ENCODE measurements around the gene SURF2.
"Not testable (repeated sequence)": the region's sequence is repeated elsewhere in the genome, so short reads cannot be mapped to it uniquely, and the experiment has no call there.

Gene SURF2

DNA sequence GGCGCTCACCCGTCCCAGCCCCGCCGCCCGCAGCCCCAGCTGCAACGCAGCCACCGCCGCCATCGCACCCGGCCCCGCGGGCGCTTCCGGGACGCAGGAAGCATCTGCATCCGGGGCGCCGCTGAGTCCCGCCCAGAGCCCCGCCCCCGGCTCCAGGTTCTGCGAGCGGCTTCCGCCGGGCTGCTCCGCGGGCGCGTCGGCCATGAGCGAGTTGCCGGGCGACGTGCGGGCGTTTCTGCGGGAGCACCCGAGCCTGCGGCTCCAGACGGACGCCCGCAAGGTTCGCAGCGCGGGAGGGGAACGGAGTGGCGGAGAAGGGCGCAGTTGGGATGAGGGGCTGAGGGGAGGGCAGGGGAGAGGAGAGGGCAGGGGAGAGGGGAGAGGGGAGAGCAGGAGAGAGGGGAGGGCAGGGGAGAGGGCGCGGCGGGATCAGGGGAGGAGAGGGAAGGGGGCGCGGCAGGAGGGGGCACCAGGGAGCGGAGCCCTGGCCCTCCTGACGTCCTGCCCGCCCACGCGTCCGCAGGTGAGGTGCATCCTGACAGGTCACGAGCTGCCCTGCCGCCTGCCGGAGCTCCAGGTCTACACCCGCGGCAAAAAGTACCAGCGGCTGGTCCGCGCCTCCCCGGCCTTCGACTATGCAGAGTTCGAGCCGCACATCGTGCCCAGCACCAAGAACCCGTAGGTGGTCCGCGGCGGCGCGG, at the start of gene SURF2, which contains the start of gene SURF1:
SURF2 (plus strand) TSS at position 160 of the 701 bp plus-strand sequence; CDS start at position 203, 43 bp downstream.
SURF1 (minus strand) TSS at position 97 of the 701 bp plus-strand sequence; CDS start at position 63, 34 bp downstream.
- DNase-seq, result peak; percentile 16

DNA sequence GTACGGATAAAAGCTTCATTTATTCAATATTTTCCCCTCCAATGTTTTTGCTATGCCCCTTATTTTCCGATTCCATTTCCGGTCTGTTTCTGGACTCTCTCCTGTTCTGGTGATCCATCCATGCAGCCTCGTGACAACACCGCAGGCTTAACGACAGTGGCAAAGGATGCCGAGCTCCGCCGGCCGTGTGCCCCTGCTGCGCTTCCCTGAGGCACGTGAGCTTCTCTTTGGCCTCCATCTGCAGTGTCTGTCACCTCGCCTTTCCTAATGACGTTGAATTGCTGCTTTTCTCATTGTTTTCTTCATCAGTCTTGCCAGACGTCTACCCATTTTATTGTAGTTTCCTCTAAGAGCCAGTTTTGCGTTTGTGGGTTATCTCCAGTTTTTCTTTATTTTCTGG, 49.0 kb upstream of the SURF2 start:
- no peak for DNase-seq

DNA sequence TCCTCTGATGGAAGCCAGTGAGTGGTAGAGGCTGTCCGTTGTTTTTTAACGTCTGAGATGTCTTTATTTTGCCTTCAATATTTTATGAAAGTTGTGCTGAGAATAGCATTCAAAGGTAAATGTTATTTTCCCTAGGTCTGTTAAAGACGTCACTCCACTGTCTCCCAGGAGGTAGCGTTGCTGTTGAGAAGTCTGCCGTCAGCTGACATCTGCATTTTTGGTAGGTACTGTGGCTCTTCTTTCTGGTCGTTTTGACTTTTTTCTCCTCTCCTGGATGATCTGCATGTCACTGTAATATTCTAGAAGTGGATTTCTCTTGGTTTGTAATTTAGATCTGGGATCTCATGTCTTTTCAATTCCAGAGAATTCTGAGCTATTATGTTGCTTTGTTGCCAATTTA, 46.7 kb upstream of the SURF2 start:
- DNase-seq, result no peak

DNA sequence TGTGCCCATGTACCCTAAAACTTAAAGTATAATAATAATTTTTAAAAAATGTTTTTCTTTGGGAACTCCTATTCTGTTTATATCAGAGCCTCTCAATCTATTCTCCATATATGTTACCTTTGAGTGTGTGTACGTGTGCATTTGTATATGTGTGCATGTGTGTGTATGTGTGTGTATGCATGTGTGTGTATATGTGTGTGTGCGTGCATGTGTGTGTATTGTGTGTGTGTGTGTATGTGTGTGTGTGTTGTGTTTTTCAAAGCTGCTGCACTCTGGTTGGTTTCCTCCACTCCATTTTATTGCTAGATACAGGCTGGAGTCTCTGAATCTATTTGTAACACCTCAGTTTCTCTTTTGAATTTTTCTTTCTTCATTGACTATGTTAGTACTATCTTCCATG, 40.4 kb upstream of the SURF2 start:
- DNase-seq, result no peak

DNA sequence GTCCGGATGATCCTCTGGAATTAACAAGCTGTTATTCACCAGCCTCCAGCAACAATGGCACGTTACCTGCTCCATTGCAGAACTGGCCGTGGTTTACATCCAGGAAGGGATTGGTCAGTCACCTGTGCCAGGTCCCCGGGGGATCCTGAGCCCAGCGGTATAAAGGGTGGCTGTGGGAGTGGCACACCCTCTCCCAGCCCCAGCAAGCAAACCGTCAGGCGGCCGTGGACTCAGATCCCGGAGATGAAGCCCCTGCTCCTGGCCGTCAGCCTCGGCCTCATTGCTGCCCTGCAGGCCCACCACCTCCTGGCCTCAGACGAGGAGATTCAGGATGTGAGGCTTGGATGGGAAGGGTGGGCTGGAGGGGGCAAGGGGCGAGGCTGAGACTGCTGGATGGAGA, 38.8 kb upstream of the SURF2 start:
- not testable (repeated sequence) for DNase-seq

DNA sequence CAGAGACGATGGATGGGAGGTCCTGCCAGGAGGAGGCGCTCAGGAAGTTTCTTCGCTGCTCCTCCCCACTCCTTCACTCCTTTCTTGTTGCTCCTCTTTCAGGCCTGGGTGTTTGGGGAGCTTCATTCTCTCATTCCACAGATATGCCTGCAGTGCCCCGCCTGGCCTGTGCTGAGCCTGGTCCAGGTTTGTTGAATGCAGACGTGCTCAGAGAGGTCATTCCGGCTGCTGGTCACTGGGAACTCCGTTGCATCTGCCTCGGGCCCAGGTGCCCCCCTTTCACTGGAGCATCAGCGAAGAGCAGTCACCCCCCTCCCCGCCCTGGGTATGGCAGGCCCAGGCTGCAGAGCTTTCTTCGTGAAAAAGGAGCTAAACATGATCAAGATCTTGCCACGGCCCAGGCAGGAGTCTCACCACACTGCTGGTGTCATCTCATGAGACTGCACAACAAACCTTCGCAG, 35.9 kb upstream of the SURF2 start:
- no peak for DNase-seq

DNA sequence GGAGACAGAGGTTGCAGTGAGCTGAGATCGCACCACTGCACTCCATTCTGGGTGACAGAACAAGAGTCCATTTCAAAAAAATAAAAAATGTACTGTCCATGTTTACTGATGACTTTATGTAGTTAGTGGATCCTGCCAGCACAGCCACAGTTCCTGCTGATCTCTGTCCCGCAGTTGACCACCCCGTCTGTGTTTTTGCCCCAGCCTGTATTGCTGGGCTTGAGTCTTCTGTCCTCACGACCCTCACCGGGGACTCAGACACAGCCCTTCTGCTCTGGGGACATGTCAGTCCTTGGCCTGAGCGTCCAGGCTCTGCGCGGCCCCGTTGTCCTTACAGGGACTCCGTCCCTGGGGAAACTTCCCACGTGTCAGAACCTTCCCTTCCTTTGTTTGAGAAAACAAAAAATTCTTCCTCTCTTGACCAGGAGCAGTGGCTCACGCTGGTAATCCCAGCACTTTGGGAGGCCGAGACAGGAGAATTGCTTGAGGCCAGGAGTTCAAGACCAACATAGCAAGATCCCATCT, 34.9 kb upstream of the SURF2 start:
- no peak for DNase-seq

DNA sequence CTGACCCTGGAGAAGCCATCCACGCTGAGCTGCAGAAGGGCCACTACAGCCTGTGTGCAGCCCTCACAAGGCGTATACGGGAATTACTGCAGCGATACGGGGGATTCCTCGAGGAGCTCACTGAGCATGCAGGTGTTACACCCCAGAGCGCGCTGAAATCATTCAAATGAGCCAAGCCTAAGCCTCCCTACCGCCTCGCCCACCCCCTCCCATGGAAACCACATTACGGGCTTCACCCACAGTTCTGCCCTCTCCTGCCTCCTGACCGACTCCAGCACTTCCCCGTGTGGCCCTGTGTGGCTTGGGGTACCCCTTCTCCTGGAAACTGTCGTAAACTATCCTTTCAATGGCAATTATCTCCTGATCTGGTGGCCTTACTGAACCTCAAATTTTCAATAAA, 33.6 kb upstream of the SURF2 start:
- DNase-seq, result no peak

DNA sequence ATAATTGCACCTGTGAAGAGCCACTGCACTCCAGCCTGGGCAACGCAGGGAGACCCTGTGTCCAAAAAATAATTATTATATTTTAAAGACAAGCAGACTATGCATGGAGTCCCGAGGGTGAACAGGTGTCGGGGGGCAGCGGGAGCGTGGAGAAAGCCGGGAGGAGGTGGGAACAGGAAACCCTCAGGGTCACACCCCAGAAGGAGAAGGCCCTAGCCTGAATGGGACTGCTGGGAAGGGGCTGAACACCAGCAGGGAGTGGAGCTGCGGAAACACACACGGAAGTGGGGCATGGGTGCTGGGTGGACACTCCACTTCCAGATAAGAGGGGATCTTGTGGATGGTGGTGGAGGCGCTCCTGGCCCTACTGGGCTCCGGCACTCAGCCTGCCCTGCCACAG, 33.1 kb upstream of the SURF2 start:
- DNase-seq, result no peak

DNA sequence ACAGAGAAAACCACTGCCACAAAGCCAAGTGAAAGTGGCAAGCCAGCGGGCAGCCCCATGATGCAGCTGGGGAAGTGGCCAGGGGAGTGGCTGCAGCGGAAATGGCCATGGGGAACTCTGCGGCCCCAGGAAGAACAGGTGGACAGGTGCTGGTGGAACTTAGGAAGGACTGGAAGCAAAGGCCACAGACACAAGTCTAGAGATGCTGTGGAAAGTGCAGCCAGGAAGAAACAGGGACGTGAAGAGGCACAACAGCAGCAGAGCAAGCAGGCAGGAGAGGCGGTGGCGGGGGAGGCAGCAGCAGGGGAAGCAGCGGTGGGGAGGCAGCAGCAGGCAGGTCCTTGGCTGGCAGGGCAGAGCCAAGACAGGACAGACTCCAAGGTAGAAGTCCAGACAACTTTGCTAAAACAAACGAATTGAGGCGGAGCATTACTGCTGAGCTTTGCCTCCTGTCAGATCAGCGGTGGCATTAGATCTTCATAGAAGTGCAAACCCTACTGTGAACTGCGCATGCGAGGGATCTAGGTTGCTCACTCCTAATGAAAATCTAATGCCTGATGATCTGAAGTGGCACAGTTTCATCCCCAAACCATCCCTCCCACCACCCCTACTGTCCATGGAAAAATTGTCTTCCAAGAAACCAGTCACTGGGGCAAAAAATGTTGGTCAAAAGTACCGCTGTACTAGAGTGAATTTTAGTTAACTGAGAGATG, 32.2 kb upstream of the SURF2 start:
- no peak for DNase-seq

DNA sequence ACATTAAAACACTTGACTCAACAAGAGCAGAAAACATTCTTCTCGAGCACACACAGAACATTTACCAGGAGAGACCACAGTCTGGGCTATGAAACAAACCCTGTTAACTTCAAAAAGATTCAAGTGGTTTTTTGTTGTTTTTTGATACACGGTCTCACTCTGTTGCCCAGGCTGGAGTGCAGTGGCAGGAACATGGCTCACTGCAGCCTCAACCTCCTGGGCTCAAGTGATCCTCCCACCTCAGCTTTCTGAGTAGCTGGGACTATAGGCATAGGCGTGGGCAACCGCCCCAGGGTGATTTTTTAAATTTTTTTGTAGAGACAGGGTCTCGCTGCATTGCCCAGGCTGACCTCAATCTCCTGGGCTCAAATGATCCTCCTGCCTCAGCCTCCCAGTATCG, 29.3 kb upstream of the SURF2 start:
- not testable (repeated sequence) for DNase-seq

DNA sequence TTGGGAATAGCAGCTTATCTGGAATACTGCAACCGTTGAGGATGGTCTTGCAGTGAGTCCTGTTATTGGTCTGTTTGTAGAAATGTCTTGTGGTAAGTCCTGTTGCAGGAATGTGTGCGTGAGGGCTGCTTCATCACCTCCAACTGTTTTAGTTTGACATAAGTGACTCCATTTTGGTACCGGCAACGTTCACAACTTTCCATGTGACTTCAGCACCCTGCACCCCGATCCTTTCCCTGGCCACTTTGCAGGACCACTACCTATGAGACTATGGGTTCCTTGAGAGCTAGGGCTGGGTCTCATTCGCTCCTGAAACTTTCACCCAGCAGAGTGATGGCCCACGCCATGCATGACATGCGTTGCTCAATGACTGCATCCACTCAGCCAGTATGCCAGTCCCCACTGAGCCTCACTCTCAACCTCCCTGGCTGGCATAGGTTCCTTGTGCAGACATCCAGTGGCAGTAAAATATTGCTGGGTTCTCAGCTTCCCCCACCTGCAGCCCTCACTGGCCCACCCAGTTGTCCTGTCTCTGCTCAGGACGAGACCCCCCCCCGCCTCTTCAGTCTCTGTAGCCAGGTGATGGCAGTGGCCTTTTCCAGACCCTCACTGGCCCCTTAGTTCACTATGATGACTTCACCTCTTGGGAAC, 28.4 kb upstream of the SURF2 start:
- DNase-seq, result no peak

DNA sequence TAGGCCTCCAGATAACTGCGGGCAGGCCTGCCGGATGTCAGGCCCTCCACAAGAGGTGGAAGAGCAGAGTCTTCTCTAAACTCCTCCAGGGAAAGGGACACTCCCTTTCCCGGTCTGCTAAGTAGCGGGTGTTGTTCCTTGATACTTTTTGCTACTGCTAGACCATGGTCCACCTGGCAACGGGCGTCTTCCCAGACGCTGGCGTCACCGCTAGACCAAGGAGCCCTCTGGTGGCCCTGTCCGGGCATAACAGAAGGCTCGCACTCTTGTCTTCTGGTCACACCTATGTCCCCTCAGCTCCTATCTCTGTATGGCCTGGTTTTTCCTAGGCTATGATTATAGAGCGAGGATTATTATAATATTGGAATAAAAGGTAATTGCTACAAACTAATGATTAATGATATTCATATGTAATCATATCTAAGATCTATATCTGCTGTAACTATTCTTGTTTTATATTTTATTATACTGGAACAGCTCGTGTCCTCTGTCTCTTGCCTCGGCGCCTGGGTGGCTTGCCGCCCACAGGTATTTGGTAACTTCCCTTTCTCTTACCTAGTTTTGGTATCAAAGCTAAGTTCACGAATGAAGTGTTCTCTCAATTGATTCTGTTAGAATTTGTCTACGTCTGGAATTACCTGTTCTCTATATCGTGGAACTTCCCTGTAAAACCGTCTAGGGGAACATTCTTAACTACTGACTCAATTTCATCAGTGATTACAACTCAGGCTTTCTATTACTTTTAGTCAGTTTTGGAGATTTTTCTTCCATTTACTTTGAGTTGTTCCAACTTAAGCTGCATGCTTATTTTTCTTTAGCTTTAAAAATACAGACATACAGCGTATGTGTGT, 26.8 kb upstream of the SURF2 start:
- DNase-seq, result not testable (repeated sequence)

DNA sequence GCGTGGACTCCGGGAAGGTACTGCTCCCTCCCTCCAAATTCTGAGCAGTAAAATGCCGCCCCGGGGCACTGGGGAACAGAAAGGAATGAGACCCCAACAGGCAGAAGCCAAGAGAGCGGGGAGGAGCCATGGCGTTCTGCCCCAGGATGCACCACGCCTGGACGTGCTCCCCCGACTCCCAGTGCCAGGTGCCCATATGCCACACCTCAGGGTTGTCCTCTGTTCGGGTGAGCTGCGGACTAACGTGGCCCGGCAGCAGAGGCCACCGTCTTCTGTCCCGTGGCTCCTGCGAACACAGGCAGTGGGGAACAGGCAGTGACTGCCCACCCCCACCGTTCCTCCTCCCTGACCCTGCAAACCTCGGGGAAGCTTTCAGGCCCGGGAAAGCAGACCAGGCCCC, 25.1 kb upstream of the SURF2 start:
- DNase-seq, result no peak

DNA sequence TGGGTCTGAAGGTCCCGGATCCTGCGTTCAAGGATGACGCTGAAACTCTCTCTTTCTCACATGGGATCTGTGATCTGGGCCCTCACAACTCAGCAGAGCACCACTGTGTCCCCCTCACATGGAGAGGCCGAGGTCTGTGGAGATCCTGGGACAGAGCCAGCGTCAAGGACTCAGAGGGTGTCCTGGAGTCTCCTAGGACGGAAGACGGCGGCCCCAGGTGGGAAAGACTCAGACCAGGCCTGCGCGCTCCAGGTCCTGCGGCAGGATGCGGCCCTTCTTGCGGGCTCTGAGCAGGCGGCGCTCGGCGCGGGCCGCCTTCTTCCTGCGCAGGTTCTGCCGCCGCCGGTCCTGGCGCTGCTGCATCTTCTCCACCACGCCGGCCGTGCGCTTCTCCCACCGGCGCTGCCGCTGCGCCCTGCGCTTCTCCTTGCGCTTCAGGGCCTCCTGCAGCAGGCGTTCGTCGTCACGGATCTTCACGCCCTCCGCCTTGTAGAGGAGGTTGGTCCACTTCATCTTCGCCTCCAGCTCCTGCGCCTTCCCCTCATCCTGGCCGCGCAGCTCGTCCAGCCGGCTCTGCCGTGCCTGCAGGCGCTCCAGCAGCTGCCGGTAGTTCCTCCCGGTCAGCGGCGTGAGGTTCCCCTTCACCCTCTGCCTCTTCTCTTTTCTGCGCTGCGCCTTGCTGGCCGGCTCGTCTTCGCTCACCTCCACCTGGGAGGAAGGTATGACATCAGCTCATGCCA, 24.5 kb upstream of the SURF2 start:
- DNase-seq, result no peak

DNA sequence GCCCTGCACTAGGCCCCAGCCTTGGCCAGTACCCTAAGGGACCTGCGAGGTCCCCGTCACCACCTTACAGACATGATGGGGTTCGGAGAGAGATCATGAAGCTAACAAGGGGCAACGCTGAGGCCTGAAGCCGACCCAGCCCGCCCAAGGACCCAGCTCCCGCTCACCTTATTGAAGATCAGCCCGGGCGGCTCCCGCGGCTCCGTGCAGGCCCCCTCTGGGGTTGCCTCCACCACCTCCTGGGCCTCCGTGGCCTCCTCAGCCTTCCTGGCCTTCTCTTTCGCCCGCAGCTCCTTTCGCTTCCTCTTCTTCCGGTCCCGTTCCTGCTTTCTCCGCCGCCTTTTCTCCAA, 24.0 kb upstream of the SURF2 start:
- DNase-seq, result no peak

DNA sequence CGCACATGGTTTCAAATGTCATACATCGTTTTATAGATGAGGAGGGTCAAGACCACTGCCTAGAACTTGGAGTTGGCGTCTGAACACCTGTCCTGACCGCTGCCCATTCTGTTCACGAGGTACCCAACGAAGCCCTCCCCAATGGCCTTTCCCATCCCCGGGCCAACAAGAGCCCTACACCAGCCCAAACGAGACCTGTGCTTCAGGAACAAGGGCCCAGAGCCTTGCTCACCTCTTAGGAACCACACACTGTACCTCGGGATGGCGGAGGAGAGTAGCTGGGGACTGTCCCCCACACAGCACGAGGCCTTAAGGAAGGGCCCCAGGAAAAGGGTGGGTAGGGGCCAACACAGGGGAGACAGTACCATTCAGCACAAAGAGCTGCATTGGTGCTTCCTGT, 23.3 kb upstream of the SURF2 start:
- no peak for DNase-seq

DNA sequence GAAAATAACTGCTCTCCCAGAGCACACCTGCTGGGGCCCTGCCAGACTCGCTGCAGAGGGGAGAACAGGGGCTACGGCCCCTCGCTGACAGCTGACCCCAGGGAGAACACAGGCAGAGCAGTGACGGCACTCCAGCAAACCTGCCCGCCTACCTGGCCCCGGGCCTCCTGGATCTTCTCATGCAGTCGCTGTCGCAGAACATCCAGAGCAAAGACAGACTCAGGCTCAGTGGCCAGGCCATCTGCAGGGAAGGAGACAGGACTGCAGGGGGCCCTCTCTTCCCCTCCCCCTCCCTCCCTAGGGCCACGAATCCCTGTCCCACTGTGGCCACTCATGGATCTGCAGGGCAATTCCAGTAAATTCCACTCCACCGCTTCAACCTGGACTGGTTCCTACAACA, 22.8 kb upstream of the SURF2 start:
- no peak for DNase-seq

DNA sequence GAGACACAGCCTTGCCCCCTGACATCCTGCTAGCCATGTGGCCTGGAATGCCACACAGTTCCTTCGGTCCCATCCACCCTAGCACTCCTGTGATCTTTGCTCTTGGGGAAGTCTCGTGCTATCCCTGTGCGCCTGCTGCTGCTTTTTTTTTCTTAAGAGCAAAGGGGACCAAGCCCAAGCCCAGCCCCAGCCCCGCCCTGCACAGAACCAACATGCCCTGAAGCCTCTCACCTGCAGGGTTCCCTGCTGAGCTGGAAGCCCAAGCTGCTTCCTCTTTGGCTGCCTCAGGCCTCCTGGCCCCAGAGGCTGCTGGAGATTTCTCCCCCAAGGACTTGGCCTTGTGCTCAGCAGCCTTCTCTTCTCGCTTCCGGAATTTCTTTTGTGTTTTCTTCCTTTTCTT, 22.2 kb upstream of the SURF2 start:
- no peak for DNase-seq

DNA sequence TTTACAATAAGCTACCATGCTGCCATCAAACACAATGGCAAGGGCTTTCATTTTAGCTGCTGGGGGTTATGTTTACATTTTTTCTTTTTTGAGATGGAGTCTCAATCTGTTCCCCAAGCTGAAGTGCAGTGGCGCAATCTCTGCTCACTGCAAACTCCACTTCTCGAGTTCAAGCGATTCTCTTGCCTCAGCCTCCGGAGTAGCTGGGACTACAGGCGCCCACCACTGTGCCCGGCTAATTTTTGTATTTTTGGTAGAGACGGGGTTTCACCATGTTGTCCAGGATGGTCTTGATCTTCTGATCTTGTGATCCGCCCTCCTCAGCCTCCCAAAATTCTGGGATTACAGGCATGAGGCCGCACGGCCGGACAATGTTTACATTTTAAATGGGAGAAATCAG, 21.5 kb upstream of the SURF2 start:
- DNase-seq, result not testable (repeated sequence)

DNA sequence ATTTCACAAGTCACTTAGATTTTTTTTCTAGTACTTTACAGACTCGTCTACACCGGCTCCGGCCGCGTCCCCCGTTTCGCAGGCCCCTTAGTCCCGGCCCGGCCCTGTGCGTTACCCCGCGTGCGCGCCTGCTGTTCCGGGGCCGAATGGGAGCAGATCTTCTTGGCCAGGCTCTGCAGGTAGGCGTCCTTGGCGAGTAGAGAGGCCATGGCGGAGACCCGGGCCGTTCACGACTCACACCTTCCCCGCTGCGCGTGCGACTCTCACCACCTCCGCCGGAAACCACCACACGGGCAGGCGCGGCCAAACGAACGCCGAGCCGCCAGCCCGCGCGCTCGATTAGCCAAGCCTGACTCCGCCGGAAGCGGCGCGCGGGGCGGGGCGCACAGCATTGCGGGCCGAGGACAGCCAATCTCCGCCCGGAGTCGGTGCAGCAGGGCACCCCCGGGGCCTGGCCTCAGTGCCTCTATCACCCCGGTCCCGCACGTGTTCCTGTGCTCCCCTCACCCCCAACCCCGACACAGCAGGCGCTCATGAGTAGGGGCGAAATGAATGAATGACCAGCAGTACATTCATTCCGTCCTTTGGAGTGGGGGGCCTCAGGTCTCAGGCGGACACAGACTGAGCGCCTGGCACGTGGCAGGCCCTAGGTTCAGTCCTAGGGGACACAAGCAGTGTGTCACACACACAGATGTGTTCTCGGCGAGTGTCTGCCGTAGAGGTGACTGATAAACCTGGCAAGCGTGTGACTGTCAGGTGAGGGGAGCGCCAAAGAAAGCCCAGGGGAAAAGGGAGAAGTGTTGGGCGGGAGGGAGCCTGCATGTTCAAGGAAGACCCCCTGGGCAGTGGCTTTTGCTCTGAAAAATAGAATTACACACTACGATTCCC, 20.2 kb upstream of the SURF2 start, which contains the start of gene SURF6:
SURF6 (minus strand) TSS at position 265 of the 888 bp plus-strand sequence; CDS start at position 209, 56 bp downstream.
- peak; percentile 74 for DNase-seq
